Placental epithelial cell (primary cell): ENCODE data around the gene HRK. TPM values are rescaled to one million over a fixed set of nuclear protein-coding genes. Genes with fewer than 3 reads are reported as not detected.

Experiments used
- total RNA-seq: library from RNA; depleted of rRNA; stranded (reverse); fragments of >200 nt; gene quantifications from 2 replicates; pipeline ENCODE4 v1.2.3, GENCODE V29; 2012

The HRK gene
- 0.11 TPM in 1 of 2 replicates, not detected in the other for total RNA-seq

GRCh38 chr12:116881325-116881876 lies at the start of gene HRK:
TSS of gene HRK (minus strand) at chr12:116881441. CDS start at chr12:116881307, 134 bp downstream.

GRCh38 chr12:116910645-116911451 lies 29.6 kb upstream of the HRK start, which contains the start of gene FBXW8:
TSS of gene FBXW8 (plus strand) at chr12:116910950. CDS start at chr12:116911038, 88 bp downstream.

Other genes with a start within 250 kb of the HRK start
- gene SPRING1, start 143.4 kb downstream of the HRK start, total RNA-seq: 13.7 and 48.8 TPM in 2 replicates
- 3.5 and 11.1 TPM in 2 replicates for gene RNFT2, start 143.1 kb downstream of the HRK start, total RNA-seq
- gene FBXW8, start 29.5 kb upstream of the HRK start, total RNA-seq: 33.4 and 45.1 TPM in 2 replicates
- not detected in 2 replicates for gene TESC, start 218.0 kb upstream of the HRK start, total RNA-seq